Measurements from ENCODE around the gene NFIB.

Gene NFIB

DNA sequence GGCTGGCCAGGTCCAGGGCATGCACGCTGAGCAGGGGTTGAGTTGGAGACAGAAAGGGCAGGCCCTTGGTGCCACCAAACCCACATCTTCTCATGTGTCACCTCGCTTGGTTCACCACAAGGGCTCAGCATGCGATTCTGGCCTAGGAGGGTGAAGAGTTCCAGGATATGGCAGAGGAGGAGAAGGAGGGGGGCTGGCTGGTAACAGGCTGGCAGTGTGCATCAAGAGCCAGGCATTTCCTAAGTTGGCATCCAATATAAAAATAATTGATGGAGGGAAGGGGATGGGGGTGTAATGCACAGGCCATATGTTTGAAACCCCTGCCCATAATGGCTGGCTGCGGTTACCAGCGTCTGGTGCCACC, 255.6 kb downstream of the NFIB start:
- DNase-seq, result no peak

DNA sequence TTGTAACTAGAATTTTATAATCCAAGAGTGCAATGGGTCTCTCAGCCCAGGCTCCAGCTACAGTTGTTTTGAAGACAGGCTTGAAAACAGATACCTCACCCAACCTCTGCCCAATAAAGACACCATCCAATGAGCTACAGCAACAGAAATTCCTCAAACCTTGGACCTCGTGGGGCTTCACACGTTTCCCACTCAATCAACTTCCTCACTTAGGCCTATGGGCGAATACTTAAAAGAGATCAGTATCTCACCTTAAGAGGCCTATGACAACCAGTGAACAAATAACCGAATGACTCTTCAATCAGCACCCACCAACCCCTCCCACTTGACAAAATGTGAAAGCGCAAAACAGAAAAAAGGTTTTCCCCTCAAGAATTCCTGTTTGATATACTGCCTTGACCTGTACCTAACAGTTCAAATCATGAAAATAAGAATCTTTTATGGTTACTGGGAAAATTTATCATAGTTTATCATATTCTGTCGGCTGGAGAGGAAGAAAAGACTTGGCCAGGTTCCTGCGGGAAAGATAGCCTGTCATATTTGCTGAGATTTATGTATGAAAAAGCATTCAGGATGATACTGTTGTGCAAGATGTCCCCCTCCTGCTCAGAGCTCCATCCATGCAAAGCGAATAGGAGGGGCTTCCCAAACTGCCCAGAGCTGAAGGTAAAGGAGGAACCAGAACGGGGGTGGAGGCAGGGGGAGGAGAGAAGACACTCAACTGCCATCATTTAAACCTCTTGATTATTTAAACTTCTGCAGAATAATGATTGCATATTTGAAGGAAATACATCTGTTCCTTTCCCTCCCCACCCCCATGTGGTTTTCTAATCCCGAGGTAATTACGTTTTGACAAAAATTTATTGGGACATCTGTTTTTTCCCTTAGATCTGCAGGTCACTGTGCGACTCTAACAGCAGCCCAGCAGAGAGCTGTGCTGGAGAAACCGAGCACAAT, 256.3 kb downstream of the NFIB start:
- DNase-seq, result no peak

DNA sequence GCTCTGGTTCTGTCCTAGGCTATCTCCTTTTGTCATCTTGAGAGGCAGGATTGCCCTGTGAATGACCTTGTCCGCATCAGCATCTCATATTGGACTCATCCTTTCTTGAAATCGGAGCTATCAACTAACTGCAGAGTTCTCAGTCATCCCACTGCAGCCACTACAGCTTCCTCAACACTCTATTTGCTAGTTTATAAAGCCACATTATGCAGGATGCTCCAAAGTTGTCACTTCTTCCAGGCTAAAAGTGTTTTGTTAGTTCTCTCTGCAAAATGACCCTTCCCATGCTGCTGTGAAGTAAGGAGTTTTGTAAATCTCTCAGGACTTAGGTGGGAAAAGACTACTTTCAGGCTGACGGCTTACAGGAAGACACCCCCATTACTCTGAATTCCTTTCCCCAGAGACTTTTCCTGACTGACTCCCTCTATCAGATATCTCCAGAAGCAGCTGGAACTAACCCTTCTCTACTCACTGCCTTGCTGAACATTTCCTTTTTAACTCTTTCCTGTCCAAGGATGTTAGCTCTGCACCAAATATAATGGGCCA, 257.6 kb downstream of the NFIB start:
- no peak for DNase-seq

DNA sequence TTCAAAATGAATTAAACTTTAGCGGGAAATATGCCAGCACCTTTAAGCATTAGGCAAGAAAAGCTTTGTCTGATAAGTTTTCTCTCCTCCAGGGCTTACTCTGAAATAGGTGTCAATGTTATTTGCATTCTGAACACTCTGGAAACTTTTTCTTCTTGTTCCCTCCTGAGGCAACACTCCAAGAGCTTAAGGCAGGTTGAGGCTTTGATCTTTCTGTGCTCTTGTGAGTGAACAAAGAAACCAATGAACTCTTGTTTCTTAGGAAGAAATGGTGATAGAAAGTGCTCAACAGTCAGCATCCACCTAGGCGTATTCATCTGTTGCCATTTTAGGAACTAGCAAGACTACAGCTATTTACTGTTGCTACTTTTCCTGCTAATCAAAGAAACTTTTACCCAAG, 259.8 kb downstream of the NFIB start:
- no peak for DNase-seq

DNA sequence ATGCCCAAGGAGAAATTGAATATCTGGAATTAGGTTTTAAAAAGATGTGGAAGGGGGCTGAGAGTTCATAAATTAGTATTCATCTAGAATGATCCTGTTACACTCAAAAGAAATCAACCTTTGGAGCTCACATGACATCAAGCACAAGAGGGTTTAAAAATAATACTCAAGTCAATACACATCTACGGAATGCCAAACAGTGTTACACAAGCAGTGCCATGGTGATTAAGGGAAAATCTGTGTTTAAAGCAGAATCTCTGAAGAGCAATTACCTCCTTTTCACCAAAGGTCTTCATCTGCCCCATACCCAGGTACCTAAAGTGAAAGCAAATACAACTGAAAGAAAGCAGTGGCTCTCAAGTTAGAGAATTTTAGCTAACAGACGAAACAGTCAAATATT, 261.6 kb downstream of the NFIB start:
- no peak for DNase-seq

DNA sequence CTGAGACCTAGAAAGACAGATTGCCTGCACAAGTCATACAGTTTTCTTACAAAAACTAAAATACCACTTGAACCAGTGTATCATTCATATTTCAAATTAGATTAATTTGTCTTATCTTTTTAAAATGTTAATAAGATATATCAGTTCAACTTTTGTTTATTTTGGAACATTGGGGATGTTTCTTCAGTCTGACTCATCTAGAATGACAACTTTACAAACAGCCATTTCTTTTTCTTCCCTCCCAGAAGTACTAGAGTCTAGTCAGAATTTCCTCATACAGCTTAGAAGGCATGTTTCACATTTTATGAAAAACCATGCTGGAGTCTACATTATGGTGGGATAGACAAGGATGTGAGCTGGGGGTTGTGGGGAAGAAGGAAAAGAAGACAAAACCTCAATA, 262.5 kb downstream of the NFIB start:
- no peak for DNase-seq

DNA sequence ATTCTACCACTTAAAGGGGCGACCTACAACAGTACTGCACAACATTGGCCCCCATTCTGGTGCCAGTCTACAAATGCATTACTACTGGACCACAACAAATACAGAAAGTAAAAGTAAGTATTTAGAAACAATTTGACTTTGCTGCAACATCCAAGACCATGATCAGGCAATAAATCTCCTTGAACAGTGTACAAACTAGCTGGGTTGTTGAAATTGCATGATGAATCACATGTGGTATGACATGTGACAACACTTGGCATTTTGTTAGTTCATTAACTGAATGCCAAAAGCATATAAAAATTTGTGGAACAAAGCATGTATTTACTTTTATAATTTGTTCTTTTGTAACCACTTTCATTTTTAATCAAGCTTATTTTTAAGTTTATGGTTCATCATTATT, 270.5 kb downstream of the NFIB start:
- no peak for DNase-seq

DNA sequence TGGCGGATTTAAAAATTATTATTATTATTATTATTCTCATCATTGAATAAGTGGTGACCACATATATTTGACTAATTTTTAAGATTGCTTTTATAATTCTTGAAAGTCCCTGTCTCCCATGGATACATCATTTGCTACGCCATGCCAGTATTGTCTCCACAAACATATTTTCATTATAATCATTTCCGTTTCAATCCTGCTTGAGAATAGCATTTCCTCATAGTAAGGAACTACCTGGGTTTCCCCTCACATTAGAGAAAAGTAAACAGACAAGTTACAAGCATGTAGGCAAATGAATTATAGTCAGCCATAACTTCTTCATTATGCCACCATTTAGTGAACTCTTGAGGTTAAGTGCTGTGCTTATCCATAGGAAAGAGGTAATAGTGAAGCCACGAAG, 276.6 kb downstream of the NFIB start:
- DNase-seq, result no peak

DNA sequence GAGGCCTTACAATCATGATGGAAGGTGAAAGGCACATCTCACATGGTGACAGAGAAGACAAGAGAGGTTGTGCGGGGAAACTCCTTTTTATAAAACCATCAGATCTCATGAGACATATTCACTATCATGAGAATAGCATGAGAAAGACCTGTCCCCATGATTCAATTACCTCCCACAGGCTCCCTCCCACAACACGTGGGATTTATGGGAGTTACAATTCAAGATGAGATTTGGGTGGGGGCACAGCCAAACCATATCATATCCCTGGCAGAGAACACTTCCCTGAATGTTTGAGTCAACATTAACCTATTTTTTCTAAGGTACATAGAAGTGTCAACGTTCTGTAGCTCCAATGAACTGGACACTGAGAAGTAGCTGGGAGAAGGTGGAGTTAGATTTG, 280.9 kb downstream of the NFIB start:
- no peak for DNase-seq

Data from MV-4-11 (cell line).